NB4 (cell line): Measurements from ENCODE around the gene AOAH.

Source experiments
- DNase-seq: peaks from one replicate; pipeline ENCODE4 v3.0.0; 2010; ENCODE audit warnings: low read depth
- H3K4me3 ChIP-seq: one replicate; pipeline ENCODE4 v1.5.1; 2011; ENCODE audit warnings: mild to moderate bottlenecking, low read depth, low read length, moderate library complexity
- CTCF ChIP-seq: IDR thresholded peaks from one replicate; pipeline ENCODE4 v1.5.1; 2012; ENCODE audit warnings: low read depth, low read length
- MAX ChIP-seq: IDR thresholded peaks from 2 replicates; pipeline ENCODE4 v1.6.1; 2011; ENCODE audit warnings: low read depth, low read length
- MYC ChIP-seq: IDR thresholded peaks from 2 replicates; pipeline ENCODE4 v1.6.1; 2011; ENCODE audit warnings: low read depth, low read length
- POLR2A ChIP-seq: IDR thresholded peaks from 2 replicates; pipeline ENCODE4 v1.6.1; 2011; ENCODE audit warnings: mild to moderate bottlenecking; ENCODE audit not compliant: insufficient read length; ENCODE audit errors: extremely low read depth

Gene AOAH

GRCh38 chr7:36762394-36762793 lies 38.1 kb upstream of the AOAH start:
- H3K4me3 ChIP-seq = no peak overlapping the region
- no peak for DNase-seq
- TF ChIP-seq POLR2A (no peak), MAX (no peak)

GRCh38 chr7:36761835-36762234 lies 37.5 kb upstream of the AOAH start:
- TF ChIP-seq MYC (no peak), CTCF (no peak), POLR2A (no peak), MAX (no peak)
- H3K4me3 ChIP-seq = no peak overlapping the region
- DNase-seq = no peak

DNA sequence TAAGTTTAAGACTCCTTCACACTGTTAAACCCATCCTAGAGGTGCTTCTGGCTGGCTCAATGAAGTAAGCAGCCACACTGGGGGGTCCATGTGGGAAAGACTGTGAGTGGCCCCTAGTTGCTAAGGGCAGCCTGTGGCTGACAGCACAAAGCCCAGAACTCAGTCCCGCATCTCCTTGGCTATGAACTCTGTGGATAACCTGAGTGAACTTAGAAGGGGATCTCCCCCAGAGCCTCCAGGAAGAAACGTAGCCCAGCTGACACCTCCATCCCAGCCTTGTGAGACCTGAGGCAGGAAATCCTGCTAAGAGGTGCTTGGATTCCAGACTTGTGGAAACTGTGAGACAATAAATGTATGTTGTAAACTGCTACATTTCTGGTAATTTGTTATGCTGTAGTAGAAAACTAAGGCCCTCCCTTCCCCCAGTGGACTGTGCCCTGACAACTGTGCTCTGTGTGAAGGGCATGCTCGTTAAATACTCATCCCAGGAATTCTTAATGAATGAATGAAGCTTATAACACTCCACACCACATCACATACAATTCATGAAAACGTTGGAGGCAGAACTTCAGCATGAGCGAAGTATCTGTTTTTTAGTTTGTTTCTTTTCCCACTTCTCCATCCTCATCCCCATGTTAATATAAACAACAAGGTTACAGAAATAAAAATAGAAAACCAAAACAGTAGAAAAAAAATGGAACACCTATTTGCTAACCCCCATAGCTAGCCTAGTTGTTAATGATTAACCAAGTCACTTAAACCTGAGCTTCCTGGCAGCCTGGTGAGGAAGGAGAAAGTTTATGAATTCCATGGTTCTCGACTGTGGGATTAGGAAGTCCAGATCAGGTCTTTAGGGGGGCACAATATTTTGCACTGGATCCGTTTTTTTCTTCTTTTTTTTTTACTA lies 36.8 kb upstream of the AOAH start:
- TF ChIP-seq MYC (no peak), CTCF (no peak), POLR2A (no peak), MAX (no peak)
- H3K4me3 ChIP-seq = no peak overlapping the region
- no peak for DNase-seq

DNA sequence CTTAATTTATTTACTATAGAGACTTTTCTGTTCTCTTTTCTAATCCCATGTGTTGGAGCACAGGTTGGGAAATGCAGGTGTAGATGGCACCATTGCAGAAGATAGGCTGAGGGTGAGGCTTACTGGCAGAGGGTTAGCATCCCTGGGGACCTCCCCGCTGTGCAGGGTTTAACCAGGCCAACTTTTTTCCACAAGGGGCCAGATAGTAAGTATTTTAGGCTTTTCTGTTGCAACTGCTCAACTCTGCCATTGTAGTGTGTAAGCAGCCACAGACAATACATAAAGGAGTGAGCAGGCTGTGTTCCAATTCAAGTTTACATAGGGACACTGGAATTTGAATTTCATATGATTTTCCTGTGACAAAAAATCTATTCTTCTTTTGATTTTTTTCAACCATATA lies 34.6 kb upstream of the AOAH start:
- H3K4me3 ChIP-seq = no peak overlapping the region
- TF ChIP-seq POLR2A = no peak
- peak; percentile 95 for DNase-seq

- no peak overlapping the region for H3K4me3 ChIP-seq
- no peak for TF ChIP-seq POLR2A
- TF ChIP-seq CTCF = no peak
- TF ChIP-seq MAX = no peak
- no peak for TF ChIP-seq MYC
- no peak for DNase-seq
Observed at GRCh38 chr7:36755484-36755883, 31.2 kb upstream of the AOAH start.

DNA sequence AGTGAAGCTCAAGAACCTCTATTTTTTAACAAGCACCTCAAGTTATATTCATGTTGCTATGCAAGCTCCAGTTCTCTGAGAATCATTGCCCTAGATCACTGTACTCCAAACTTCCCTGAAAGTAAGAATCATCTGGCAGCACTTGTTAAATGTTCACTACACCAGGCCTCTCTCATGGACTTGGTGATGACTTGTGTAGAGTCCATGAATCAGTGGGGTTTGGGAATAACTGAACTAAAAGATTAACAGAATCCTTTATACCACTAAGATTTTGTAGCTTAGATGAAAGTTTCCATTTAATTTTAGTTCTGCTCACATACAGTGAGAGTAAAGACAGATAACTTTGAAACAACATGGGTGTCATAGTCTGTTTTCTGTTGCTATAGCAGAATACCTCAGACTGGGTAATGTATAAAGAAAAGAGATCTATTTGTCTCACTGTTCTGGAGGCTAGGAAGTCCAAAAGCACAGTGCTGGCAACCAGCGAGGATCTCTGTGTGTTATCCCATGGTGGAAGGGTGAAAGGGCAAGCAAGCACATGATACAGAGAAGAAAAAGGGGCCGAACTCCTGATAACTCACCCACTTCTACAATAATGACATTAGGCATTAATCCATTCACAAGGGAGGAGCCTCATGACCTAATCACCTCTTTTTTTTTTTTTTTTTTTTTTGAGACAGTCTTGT lies 27.9 kb upstream of the AOAH start:
- TF ChIP-seq POLR2A = no peak
- TF ChIP-seq MYC = no peak
- no peak for TF ChIP-seq MAX
- TF ChIP-seq CTCF = no peak
- H3K4me3 ChIP-seq = no peak overlapping the region
- DNase-seq = no peak

GRCh38 chr7:36750451-36750850 lies 26.2 kb upstream of the AOAH start:
- no peak for TF ChIP-seq MAX
- no peak for TF ChIP-seq MYC
- no peak for DNase-seq
- H3K4me3 ChIP-seq = no peak overlapping the region
